HL-60 (cell line): Measurements from ENCODE around the gene FAM78A.

ENCODE experiments used
- POLR2AphosphoS5 ChIP-seq: IDR thresholded peaks from 2 replicates; pipeline ENCODE4 v1.6.1; 2012; ENCODE audit warnings: low read depth
- TF ChIP-seq, protein P1 (sequence below): IDR thresholded peaks from one replicate; pipeline ENCODE4 v1.5.1; 2011; ENCODE audit warnings: low read length, control low read depth, inconsistent platforms; ENCODE audit not compliant: insufficient read depth

GRCh38 chr9:131291795-131292315, 15.5 kb upstream of the FAM78A start:
- TF ChIP-seq, protein P1, sequence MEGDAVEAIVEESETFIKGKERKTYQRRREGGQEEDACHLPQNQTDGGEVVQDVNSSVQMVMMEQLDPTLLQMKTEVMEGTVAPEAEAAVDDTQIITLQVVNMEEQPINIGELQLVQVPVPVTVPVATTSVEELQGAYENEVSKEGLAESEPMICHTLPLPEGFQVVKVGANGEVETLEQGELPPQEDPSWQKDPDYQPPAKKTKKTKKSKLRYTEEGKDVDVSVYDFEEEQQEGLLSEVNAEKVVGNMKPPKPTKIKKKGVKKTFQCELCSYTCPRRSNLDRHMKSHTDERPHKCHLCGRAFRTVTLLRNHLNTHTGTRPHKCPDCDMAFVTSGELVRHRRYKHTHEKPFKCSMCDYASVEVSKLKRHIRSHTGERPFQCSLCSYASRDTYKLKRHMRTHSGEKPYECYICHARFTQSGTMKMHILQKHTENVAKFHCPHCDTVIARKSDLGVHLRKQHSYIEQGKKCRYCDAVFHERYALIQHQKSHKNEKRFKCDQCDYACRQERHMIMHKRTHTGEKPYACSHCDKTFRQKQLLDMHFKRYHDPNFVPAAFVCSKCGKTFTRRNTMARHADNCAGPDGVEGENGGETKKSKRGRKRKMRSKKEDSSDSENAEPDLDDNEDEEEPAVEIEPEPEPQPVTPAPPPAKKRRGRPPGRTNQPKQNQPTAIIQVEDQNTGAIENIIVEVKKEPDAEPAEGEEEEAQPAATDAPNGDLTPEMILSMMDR, result no peak
- TF ChIP-seq POLR2AphosphoS5, result no peak
